Activated CD8-positive, alpha-beta memory T cell treated with anti-CD3 and anti-CD28 coated beads for 48 hours (primary cell): ENCODE data around the gene DHRSX.
"Not testable (repeated sequence)": the region's sequence is repeated elsewhere in the genome, so short reads cannot be mapped to it uniquely, and the experiment has no call there.

Experiments used
- DNase-seq, 3 experiments: peaks; one replicate each; pipeline ENCODE4 v3.0.0-alpha.2; 2020; ENCODE audit warnings: low read depth in 2 of 3, low spot score in 2 of 3

DHRSX gene

GRCh38 chrX:2226182-2226581, 274.6 kb downstream of the DHRSX start:
- DNase-seq, result no peak

- no peak for DNase-seq
Observed at GRCh38 chrX:2224597-2225235, 276.1 kb downstream of the DHRSX start.

- no peak for DNase-seq
Observed at GRCh38 chrX:2224161-2224560, 276.6 kb downstream of the DHRSX start.

DNA sequence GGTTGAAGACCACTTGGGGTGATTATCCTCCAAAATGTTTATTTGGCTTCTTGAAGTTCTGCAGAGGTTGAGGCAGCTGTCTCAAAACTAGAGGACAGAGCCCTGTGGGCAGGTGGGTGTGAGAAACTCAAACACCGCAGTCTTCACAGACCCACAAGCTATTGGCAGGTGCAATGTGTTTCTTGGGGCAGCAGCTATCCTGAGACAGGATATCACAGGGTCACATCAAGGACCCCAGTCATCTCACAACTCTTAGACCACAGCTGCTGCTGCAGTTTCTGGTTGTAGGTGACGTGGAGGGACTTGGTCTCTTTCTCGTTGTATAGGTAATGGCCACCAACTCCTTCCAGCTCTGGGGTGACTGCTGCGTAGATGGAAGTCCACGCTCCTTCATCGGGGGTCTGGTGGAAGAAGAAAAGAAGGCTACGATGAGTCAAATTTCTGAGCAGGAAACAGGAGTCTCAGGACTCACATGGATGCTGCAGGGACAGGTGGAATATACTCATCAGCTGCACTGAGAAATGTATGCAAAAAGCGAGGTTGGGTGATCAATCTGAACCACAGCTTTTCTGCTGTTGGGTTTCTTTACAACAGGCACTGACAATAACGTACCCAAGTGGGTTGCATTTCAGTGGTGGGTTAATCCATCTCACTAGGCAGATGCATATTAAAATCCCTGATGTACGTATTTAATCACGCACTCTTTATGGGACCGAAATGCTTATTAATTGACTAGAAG, 279.8 kb downstream of the DHRSX start:
- no peak for DNase-seq

GRCh38 chrX:2220296-2220695, 280.5 kb downstream of the DHRSX start:
- DNase-seq, result no peak

GRCh38 chrX:2214138-2214823, 286.5 kb downstream of the DHRSX start:
- DNase-seq, result not testable (repeated sequence)

DNA sequence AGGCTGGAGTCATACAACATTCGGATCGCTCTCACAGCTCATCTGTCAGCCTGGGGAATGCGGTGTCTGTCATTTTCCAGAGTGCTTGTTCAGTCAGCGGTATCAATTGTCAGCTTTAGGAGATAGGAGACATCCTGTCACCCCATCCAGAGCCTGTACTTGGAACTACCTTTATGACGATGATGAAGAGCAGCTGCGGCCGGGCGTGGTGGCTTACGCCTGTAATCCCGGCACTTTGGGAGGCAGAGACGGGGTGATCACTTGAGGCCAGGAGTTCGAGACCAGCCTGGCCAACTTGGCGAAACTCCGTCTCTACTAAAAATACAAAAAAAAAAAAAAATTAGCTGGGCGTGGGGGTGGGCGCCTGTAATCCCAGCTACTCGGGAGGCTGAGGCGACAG, 289.1 kb downstream of the DHRSX start:
- DNase-seq, result not testable (repeated sequence)

- DNase-seq, result no peak
Observed at GRCh38 chrX:2193273-2193592, 307.5 kb downstream of the DHRSX start.

GRCh38 chrX:2192584-2193272, 308.0 kb downstream of the DHRSX start:
- DNase-seq, result no peak

DNA sequence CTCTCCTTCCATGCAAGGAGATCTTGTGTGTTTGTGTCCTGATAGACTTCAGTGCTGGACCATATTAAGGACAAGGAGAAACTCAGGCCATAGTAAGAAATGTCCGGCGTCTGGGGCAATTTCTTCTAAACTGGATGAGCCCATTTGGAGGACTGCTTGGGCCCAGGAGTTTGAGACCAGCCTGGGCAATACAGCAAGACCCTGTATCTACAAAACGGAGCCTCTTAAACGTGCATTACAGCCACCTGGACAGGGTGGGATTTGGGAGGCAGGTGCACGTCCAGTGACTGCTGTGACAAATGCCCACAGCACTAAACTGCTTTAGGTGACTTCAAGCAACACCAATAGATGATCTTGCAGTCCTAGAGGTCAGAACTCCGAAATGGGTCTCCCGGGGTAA, 311.9 kb downstream of the DHRSX start:
- DNase-seq, result no peak

DNA sequence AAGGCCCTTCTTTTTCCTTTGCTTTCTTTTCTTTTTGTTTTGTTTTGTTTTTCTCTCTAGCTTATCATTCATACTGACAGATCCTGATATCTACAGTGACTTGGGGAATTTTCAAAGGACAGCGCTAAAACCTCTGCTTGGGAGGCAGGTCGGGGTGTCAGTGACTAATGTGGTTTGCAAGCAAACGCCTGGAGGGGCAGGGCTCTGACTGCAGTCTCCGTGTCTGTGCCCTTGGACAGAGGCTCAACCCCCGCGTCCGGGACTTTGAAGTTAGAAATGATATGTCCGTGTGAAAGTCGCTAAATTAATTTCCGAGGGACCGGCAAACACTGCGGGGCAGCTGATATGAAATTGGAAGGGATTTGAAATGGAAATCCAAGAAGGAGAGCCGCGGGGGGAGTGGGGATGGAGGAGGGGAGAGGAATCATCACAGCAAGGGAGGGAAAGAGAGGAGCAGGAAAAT, 312.4 kb downstream of the DHRSX start:
- no peak for DNase-seq

GRCh38 chrX:2187352-2188115, 313.2 kb downstream of the DHRSX start:
- DNase-seq, result no peak

DNA sequence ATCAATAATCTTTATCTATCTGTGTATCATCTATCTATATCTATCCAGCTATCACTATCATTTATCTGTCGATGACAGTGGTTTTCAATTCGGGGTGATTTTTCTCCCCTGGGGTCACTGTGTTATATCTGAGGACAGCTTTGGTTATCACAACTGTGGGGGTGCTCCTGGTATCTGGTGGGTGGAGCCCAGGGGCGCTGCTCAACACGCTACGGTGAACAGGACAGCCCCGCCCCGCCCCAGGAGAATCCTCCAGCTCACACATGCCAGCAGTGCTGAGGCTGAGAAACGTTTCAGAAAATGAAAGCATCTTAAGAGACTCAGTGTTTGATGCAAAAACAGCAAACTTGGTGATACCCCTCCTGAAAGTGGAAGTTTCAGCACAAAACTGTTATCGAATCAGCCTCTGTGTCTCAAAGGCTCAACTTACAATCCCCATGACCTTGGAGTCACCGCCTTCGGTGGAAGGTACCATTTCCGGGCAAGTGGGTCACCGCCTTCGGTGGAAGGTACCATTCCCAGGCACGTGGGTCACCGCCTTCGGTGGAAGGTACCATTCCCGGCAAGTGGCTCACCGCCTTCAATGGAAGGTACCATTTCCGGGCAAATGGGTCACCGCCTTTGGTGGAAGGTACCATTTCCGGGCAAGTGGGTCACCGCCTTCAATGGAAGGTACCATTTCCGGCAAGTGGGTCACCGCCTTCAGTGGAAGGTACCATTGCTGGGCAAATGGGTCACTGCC, 315.3 kb downstream of the DHRSX start:
- no peak for DNase-seq

- no peak for DNase-seq
Observed at GRCh38 chrX:2184089-2184488, 316.7 kb downstream of the DHRSX start.

- no peak for DNase-seq
Observed at GRCh38 chrX:2183193-2183725, 317.5 kb downstream of the DHRSX start.

DNA sequence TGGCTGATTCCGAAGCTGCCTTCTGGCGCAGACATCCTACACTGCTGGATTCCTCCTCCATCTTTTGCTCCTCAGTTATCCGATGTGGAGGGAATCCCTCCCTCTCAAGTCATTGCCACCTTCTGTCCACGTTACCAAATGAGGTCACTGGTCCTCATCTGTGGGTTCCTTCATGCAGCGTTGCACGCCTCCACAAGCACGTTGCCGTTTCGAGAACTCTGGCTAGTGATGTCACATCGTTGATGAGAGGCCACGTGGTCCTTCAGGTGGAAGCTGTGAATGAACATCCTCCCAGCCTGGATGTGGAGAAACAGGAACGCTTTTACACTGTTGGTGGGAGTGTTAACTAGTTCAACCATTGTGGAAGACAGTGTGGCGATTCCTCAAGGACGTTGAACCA, 323.2 kb downstream of the DHRSX start:
- no peak for DNase-seq

DNA sequence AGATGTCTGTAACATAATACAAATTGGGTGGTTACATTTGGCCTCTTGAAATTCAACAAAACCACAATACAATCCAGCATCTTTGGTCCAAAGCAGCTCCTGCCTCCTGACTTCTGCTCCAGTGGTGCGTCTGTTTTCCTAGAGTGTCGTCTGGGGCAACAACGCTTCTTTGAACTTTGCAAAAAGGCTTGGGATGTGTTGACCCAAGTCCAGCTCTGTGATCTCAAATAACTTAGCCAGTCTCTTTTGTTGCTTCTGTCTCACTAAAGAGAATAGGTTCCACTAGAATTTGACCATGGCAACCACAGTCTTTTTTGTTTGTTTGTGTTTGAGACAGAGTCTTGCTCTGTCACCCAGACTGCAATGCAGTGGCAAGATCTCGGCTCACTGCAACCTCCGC, 324.0 kb downstream of the DHRSX start:
- no peak for DNase-seq

- no peak for DNase-seq
Observed at GRCh38 chrX:2176274-2176673, 324.5 kb downstream of the DHRSX start.

GRCh38 chrX:2172359-2172758, 328.4 kb downstream of the DHRSX start:
- no peak for DNase-seq
